HepG2 (cell line): ENCODE measurements around the gene TSTD2. TPM values are rescaled to one million over a fixed set of nuclear protein-coding genes. Genes with fewer than 3 reads are reported as not detected.

Experiments used
- ATAC-seq: fragments of 200-7000 bp; cut with Tn5 transposase; 3 replicates; pipeline ENCODE4 v1.9.1; 2020; ENCODE audit warnings: mild to moderate bottlenecking, moderate library complexity
- BruUV-seq: library from RNA; stranded (reverse); fragments of 400-500 nt; replicated peaks from 2 replicates; lab custom pipeline; 2021; lab: Mats Ljungman, UMichigan
- CTCF ChIA-PET: fragments of 300-600 bp; formaldehyde crosslinking; extraction: SDS; loops from one replicate; lab custom pipeline; 2021; ENCODE audit warnings: low total read pairs, inconsistent platforms, low intra/inter-chr PET ratio; lab: Yijun Ruan, JAX
- POLR2A ChIA-PET: fragments of 350-600 bp; sonication (Branson Sonifier 250); formaldehyde crosslinking; loops from one replicate; lab custom pipeline; 2020; ENCODE audit warnings: antibody characterized with exemption, inconsistent platforms; lab: Yijun Ruan, JAX
- DNase-seq: peaks from one replicate; pipeline ENCODE4 v3.0.0-alpha.2; 2015; ENCODE audit warnings: low spot score
- FAIRE-seq: peaks from 3 replicates; lab custom pipeline; 2011; peaks lifted over from hg19 to GRCh38; lab: Jason Lieb, UNC
- H2AFZ ChIP-seq: one replicate; pipeline ENCODE4 v1.6.1; 2011; ENCODE audit warnings: low read length, inconsistent platforms
- H3K27ac ChIP-seq: fragments of 300-600 bp; 3 replicates; pipeline ENCODE4 v1.8.0; 2011; ENCODE audit warnings: mixed run types, mild to moderate bottlenecking, mixed read lengths, low read length, inconsistent platforms; ENCODE audit not compliant: insufficient read depth; ENCODE audit errors: extremely low read length
- H3K27me3 ChIP-seq, 2 experiments: fragments of 200-600 bp in 1 of 2; 2 replicates in 1 of 2; 3 replicates in 1 of 2; pipeline versions ENCODE4 v1.6.0 to v1.8.0; 2011; ENCODE audit warnings: low read length in 2 of 2, mild to moderate bottlenecking in 2 of 2, moderate library complexity in 2 of 2, inconsistent platforms in 1 of 2; ENCODE audit not compliant: insufficient read depth in 2 of 2, control insufficient read depth in 1 of 2
- H3K36me3 ChIP-seq, 2 experiments: fragments of 200-600 bp in 1 of 2; replicated peaks in 1 of 2; 2 replicates in 1 of 2; 3 replicates in 1 of 2; pipeline versions ENCODE4 v1.5.1 to v1.8.0; 2011; ENCODE audit warnings: low read length in 2 of 2, inconsistent platforms in 1 of 2; ENCODE audit not compliant: insufficient read depth in 2 of 2, control insufficient read depth in 1 of 2
- H3K4me1 ChIP-seq: 2 replicates; pipeline ENCODE4 v1.5.1; 2012; ENCODE audit warnings: low read length, inconsistent platforms; ENCODE audit not compliant: insufficient read depth
- H3K4me2 ChIP-seq: 2 replicates; pipeline ENCODE4 v1.6.0; 2011; ENCODE audit warnings: low read depth, low read length, inconsistent platforms
- H3K4me3 ChIP-seq, 3 experiments: fragments of 200-600 bp in 1 of 3; sonication (generic), shearing (Covaris generic) in 1 of 3; replicated peaks in 1 of 3; 2 replicates each; pipeline ENCODE4 v1.5.1; 2011 to 2016; ENCODE audit warnings: low read length in 3 of 3, inconsistent platforms in 2 of 3, low read depth in 2 of 3, mild to moderate bottlenecking in 2 of 3, control low read depth in 1 of 3, mixed read lengths in 1 of 3; ENCODE audit not compliant: insufficient read depth in 1 of 3
- H3K79me2 ChIP-seq: one replicate; pipeline ENCODE4 v1.6.1; 2011; ENCODE audit warnings: low read length, inconsistent platforms; ENCODE audit not compliant: insufficient read depth
- H3K9ac ChIP-seq: 2 replicates; pipeline ENCODE4 v1.6.0; 2011; ENCODE audit warnings: mild to moderate bottlenecking, low read depth, low read length, inconsistent platforms; ENCODE audit not compliant: insufficient read depth
- H3K9me3 ChIP-seq: 2 replicates; pipeline ENCODE4 v1.5.1; 2012; ENCODE audit warnings: mild to moderate bottlenecking, low read length
- H4K20me1 ChIP-seq: 2 replicates; pipeline ENCODE4 v1.6.0; 2011; ENCODE audit warnings: inconsistent platforms, mild to moderate bottlenecking, low read length, moderate library complexity; ENCODE audit not compliant: insufficient read depth
- ARNT2 ChIP-seq: sonication (generic); formaldehyde crosslinking; IDR thresholded peaks from 2 replicates; pipeline ENCODE4 v1.8.0; 2022; ENCODE audit warnings: mild to moderate bottlenecking, low read depth, missing genetic modification reagents, moderate library complexity
- CSRNP2 ChIP-seq: sonication (generic); formaldehyde crosslinking; conservative IDR thresholded peaks from 2 replicates; pipeline ENCODE4 v1.8.0; 2022; ENCODE audit warnings: low read depth, missing genetic modification reagents
- EEA1 ChIP-seq: sonication (generic); formaldehyde crosslinking; IDR thresholded peaks from 2 replicates; pipeline ENCODE4 v1.5.1; 2020; ENCODE audit warnings: mild to moderate bottlenecking, missing genetic modification reagents, borderline replicate concordance
- GZF1 ChIP-seq: sonication (generic); formaldehyde crosslinking; IDR thresholded peaks from 2 replicates; pipeline ENCODE4 v1.5.1; 2020; ENCODE audit warnings: mild to moderate bottlenecking, missing genetic modification reagents
- JUN ChIP-seq: sonication (generic); formaldehyde crosslinking; IDR thresholded peaks from 2 replicates; pipeline ENCODE4 v1.4.0; 2020; ENCODE audit warnings: mild to moderate bottlenecking, missing genetic modification reagents
- MXD4 ChIP-seq: IDR thresholded peaks from 2 replicates; pipeline ENCODE4 v1.6.1; 2016; ENCODE audit warnings: mild to moderate bottlenecking, missing biosample characterization, missing genetic modification reagents
- REXO4 ChIP-seq: sonication (generic); formaldehyde crosslinking; IDR thresholded peaks from 2 replicates; pipeline ENCODE4 v1.8.0; 2022; ENCODE audit warnings: missing genetic modification reagents, mild to moderate bottlenecking, borderline replicate concordance
- STAT5B ChIP-seq: sonication (generic); formaldehyde crosslinking; IDR thresholded peaks from 2 replicates; pipeline ENCODE4 v1.4.0; 2020; ENCODE audit warnings: missing genetic modification reagents
- TEAD3 ChIP-seq: optimal IDR thresholded peaks from 2 replicates; pipeline ENCODE3; 2016; ENCODE audit warnings: borderline replicate concordance
- ZHX1 ChIP-seq: sonication (generic); formaldehyde crosslinking; IDR thresholded peaks from 2 replicates; pipeline ENCODE4 v1.8.1; 2022; ENCODE audit warnings: low read depth, mild to moderate bottlenecking, missing genetic modification reagents
- ZNF17 ChIP-seq: sonication (generic); formaldehyde crosslinking; IDR thresholded peaks from 2 replicates; pipeline ENCODE4 v1.5.0; 2020; ENCODE audit warnings: mild to moderate bottlenecking, missing genetic modification reagents
- ZNF7 ChIP-seq: IDR thresholded peaks from 2 replicates; pipeline ENCODE4 v1.6.1; 2016; ENCODE audit warnings: missing biosample characterization, missing genetic modification reagents
- ZNF709 ChIP-seq: sonication (generic); formaldehyde crosslinking; IDR thresholded peaks from 2 replicates; pipeline ENCODE4 v1.5.0; 2020; ENCODE audit warnings: mild to moderate bottlenecking, missing genetic modification reagents
- ZNF724P ChIP-seq: sonication (generic); formaldehyde crosslinking; IDR thresholded peaks from 2 replicates; pipeline ENCODE4 v1.8.0; 2022; ENCODE audit warnings: missing genetic modification reagents, borderline replicate concordance
- WGBS: methylation state at CpG from one replicate; pipeline ENCODE4 v1.1.6; 2017; ENCODE audit warnings: low lambda C conversion rate; 5-methylcytosine and 5-hydroxymethylcytosine counted together
- in situ Hi-C: cut with HindIII; loops from 2 replicates; pipeline ENCODE4 v1.10.0; 2017; ENCODE audit warnings: low pct_unique_long_range_greater_than_20kb; ENCODE audit not compliant: extremely low pct_ligation_motif_present
- intact Hi-C: fragments of 100-400 bp; cut with micrococcal nuclease; formaldehyde crosslinking; loops from one replicate; pipeline ENCODE4 v1.10.0; 2022; ENCODE audit not compliant: unreplicated experiment
- polyA plus RNA-seq, 8 experiments: library from polyadenylated mRNA; depleted of rRNA in 3 of 8; stranded (reverse) in 7 of 8; unstranded in 1 of 8; fragments of >200 nt; fragmentation: Illumina TruSeq in 4 of 8; extraction: Trizol in 4 of 8; gene quantifications; 2 replicates each; pipeline versions ENCODE4 v1.2.1 to v1.2.3, GENCODE V29; 2011 to 2016; ENCODE audit warnings: low read depth in 4 of 8, missing spikeins in 1 of 8, mixed read lengths in 1 of 8; ENCODE audit not compliant: insufficient read depth in 1 of 8
- total RNA-seq, 5 experiments: library from RNA; depleted of rRNA; stranded (reverse); fragments of >200 nt; fragmentation: Illumina TruSeq; extraction: Trizol; gene quantifications; 2 replicates each; pipeline ENCODE4 v1.2.3, GENCODE V29; 2016; ENCODE audit warnings: low read depth in 1 of 5

The TSTD2 gene
- total and polyA plus RNA-seq, 2 of the 13 experiments (the other 11 are each of a cell fraction or from before 2014, with no cell fraction given), result 16.0 to 23.1 TPM

DNA sequence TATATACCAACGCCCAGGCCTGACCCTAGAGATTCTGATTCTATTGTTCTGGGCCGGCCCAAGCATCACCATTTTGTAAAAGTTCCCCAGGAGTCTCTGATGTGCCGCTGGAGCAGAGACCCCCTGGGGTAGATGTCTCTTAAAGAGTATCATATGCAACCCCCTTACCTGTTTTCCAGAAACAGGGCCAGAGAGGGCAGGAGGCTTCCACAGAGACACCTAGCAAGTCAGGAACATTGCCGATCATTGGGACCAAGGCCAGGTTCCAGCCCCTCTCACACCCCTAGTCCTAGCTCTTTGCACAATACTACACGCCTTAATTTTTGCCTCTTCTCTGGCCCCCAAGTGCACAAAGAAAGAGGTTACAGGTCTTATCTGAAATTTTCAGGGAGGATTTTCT lies 67.9 kb downstream of the TSTD2 start:
- ChIA-PET CTCF (no interaction called here), POLR2A (no interaction called here)
- TF ChIP-seq JUN (CRISPR knock-in tag) (no peak), GZF1 (no peak)
- no peak overlapping the region for H3K4me3 ChIP-seq
- no peak overlapping the region for H2AFZ ChIP-seq
- no peaks in the 10 kb centered on the region for H3K4me1 ChIP-seq
- peaks cover 0 to 14% of the 10 kb centered on the region in 2 experiments; a peak in 2 of 5 replicates for H3K27me3 ChIP-seq
- DNase-seq, result no peak
- FAIRE-seq, result no peak
- WGBS, result 49% methylated on average over 5 of the region's 5 CpGs
- H3K9ac ChIP-seq, result no peak overlapping the region
- in situ Hi-C loops (no loop called here), intact Hi-C loops (no loop called here)
- H3K79me2 ChIP-seq, result no peaks in the 10 kb centered on the region
- no peaks in the 10 kb centered on the region for H3K9me3 ChIP-seq
- ATAC-seq, result no peak
- no peak overlapping the region for H3K27ac ChIP-seq
- BruUV-seq, result no TSS peak
- H4K20me1 ChIP-seq, result no peaks in the 10 kb centered on the region
- no peaks in the 10 kb centered on the region for H3K36me3 ChIP-seq
- no peak overlapping the region for H3K4me2 ChIP-seq

- DNase-seq (no peak), FAIRE-seq (no peak), ATAC-seq (no peak)
- in situ Hi-C loops, result no loop called here
- Histone ChIP-seq H4K20me1 (no peaks in the 10 kb centered on the region), H3K27ac (no peak overlapping the region), H3K79me2 (no peaks in the 10 kb centered on the region), H3K4me2 (0 out of 2 replicates have a peak overlapping the region, but pooled peaks have one; percentile 15), H3K9me3 (no peaks in the 10 kb centered on the region), H3K4me3 (no peak overlapping the region), H2AFZ (no peak overlapping the region), H3K36me3 (no peaks in the 10 kb centered on the region), H3K9ac (no peak overlapping the region), H3K4me1 (no peaks in the 10 kb centered on the region), H3K27me3 (peaks cover 0 to 14% of the 10 kb centered on the region in 2 experiments; a peak in 2 of 5 replicates)
- intact Hi-C loops, result no loop called here
- 35% methylated on average over 7 of the region's 14 CpGs for WGBS
- ChIA-PET CTCF (no interaction called here), POLR2A (no interaction called here)
- BruUV-seq, result no TSS peak
- TF ChIP-seq MXD4 (CRISPR knock-in tag) (no peak), STAT5B (CRISPR knock-in tag) (no peak), EEA1 (no peak), ZNF17 (CRISPR knock-in tag) (no peak), ZNF7 (no peak), CSRNP2 (CRISPR knock-in tag) (no peak), ZHX1 (CRISPR knock-in tag) (no peak), ZNF709 (CRISPR knock-in tag) (no peak), ARNT2 (no peak), ZNF724P (no peak), TEAD3 (no peak), GZF1 (no peak), REXO4 (CRISPR knock-in tag) (no peak)
Measured at GRCh38 chr9:97564291-97565175, 68.6 kb downstream of the TSTD2 start.
